NCI-H345 (cell line): Measurements from ENCODE around the gene FAM149A.
A peak's percentile ranks its signal among the peaks of the same experiment; 100 is the strongest.

Experiments
- DNase-seq: peaks from one replicate; lab custom pipeline; 2025; lab: John Stamatoyannopoulos, UW

The FAM149A gene

DNA sequence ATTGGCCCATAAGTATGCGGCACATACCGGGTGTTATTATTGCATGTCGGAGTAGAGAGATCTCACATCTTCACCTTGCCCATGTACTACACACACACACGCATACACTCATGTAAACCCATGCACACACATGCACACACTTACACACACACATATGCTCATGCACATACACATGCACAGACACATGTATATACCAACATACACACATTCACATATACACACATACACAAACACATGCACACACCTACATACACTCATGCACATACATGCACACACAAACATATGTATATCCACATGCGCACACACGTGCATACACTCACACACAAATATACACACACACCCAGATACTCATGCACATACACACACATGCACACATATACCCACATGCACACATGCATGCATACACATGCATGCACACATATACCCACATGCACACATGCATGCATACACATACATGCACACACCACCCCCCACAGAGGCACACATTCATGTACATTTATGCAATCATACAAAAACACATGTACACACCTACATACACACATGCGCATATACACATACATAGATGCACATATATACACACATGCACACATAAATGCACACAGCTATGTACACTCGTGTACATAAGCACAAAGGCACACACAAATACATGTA is 98.1 kb downstream of the FAM149A start:
- DNase-seq, result no peak

- no peak for DNase-seq
Observed at GRCh38 chr4:186203406-186203805, 98.9 kb downstream of the FAM149A start.

DNA sequence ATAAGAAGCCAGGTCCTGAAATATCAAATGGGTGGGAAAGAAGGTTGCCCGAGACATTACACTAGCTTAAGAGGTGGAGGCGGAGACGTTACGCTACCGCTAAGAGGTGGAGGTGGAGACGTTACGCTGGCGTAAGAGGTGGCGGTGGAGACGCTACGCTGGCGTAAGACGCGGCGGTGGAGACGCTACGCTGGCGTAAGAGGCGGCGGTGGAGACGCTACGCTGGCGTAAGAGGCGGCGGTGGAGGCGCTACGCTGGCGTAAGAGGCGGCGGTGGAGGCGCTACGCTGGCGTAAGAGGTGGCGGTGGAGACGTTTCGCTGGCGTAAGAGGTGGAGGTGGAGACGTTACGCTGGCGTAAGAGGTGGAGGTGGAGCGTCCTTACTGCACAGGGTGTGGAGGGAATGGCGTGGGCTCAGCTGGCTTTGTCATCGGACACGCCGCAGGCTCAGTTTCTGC is 99.6 kb downstream of the FAM149A start:
- peak; percentile 92 for DNase-seq

DNA sequence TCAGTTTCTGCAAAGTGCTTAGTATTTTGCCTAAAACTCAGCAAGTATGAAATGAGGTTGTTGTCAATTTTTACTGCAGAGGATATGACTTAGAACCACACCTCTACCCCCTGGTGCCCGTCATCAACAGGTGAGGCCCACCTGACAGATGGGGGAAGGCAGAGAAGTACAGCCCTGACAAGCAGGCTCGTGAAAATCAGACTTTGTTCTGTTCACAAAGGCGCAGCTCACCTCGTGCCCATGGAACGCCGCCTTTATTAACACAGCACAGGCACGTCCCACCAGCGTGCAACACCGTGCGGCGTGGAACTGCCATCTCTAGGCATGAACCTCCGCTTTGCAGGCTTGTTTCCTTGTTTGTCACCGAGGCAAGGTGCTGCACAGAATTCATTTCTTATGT is 100.2 kb downstream of the FAM149A start:
- no peak for DNase-seq

GRCh38 chr4:186205156-186205555 is 100.7 kb downstream of the FAM149A start:
- DNase-seq, result no peak

DNA sequence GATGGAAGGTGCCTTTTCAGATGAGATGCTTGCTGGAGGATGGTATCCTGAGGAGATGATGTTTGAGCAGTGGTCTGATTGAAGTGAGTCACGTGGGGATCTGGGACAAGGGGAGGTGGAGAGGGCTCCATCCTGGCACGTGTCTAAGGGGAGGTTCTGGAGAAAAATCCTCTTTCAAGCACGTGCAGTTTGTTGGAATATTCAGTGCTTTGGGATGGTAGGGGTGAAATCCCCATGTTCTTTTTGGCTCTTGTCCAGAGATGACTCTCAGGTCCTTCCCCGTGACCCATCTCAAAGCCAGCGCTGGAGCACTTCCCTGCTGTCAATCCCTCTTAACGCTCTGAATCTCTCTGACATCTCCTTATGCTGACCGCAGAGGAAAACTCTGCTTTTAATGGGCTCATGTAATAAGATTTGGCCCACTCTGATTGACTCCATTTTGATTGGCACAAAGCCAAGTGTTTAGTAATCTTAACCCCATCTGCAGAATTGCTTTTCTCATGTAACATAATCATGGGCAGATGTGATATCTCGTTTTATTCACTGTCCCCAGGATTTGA is 112.0 kb downstream of the FAM149A start:
- DNase-seq, result no peak

- no peak for DNase-seq
Observed at GRCh38 chr4:186217733-186218293, 113.3 kb downstream of the FAM149A start.

- no peak for DNase-seq
Observed at GRCh38 chr4:186221624-186222023, 117.1 kb downstream of the FAM149A start.
